Epithelial cell of esophagus (primary cell): Measurements from ENCODE around the gene MAST2.

Experiments
- DNase-seq: peaks from one replicate; pipeline ENCODE4 v3.0.0; 2010; ENCODE audit warnings: low read depth
- H3K4me3 ChIP-seq: 2 replicates; pipeline ENCODE4 v1.5.1; 2011; ENCODE audit warnings: mild to moderate bottlenecking, low read length, control low read depth
- CTCF ChIP-seq: IDR thresholded peaks from 2 replicates; pipeline ENCODE4 v1.5.1; 2011; ENCODE audit warnings: low read depth, mild to moderate bottlenecking, low read length, control low read depth, inconsistent platforms; ENCODE audit not compliant: insufficient read depth; ENCODE audit errors: missing control alignments

Gene MAST2

GRCh38 chr1:45972621-45973020, 169.2 kb downstream of the MAST2 start:
- H3K4me3 ChIP-seq = no peak overlapping the region
- DNase-seq = no peak
- TF ChIP-seq CTCF = no peak

GRCh38 chr1:45973121-45973520, 169.7 kb downstream of the MAST2 start:
- DNase-seq = no peak
- TF ChIP-seq CTCF = no peak
- H3K4me3 ChIP-seq = no peak overlapping the region

- H3K4me3 ChIP-seq = no peak overlapping the region
- TF ChIP-seq CTCF = peak; percentile 11
- peak; percentile 81 for DNase-seq
These were observed 171.3 kb downstream of the MAST2 start for GRCh38 chr1:45974541-45975269.

- no peak for DNase-seq
- H3K4me3 ChIP-seq = no peak overlapping the region
- TF ChIP-seq CTCF = no peak
These were observed 173.2 kb downstream of the MAST2 start for GRCh38 chr1:45976623-45977022.

GRCh38 chr1:45979074-45979777, 175.8 kb downstream of the MAST2 start:
- peak; percentile 54 for DNase-seq
- no peak overlapping the region for H3K4me3 ChIP-seq
- TF ChIP-seq CTCF = no peak

GRCh38 chr1:45979778-45980176, 176.4 kb downstream of the MAST2 start:
- no peak for TF ChIP-seq CTCF
- DNase-seq = no peak

More at GRCh38 chr1:45979778-45980176, 176.4 kb downstream of the MAST2 start:
- H3K4me3 ChIP-seq = no peak overlapping the region
